Measurements from ENCODE around the gene CBL. TPM values are rescaled to one million over a fixed set of nuclear protein-coding genes. Genes with fewer than 3 reads are reported as not detected.

CBL gene
- polyA plus RNA-seq, 1 of the 3 experiments (the other 2 are of a cell fraction), result 9.5 TPM

DNA sequence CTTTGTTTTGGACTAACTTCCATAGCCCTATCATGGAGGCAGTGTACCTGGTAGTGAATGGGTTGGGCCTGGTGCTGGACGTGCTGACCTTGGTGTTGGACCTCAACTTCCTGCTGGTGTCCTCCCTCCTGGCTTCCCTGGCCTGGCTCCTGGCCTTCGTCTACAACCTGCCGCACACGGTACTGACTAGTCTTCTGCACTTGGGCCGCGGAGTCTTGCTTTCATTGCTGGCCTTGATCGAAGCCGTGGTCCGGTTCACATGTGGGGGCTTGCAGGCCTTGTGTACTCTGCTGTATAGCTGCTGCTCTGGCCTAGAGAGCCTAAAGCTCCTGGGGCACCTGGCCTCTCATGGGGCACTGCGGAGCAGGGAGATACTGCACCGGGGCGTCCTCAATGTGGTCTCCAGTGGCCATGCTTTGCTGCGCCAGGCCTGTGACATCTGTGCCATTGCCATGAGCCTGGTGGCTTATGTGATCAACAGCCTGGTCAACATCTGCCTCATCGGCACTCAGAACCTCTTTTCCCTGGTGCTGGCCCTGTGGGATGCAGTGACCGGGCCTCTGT, 129.0 kb downstream of the CBL start:
- peak overlapping the region in 1 of 2 experiments; percentile 48; a peak in 1 of 4 replicates for H3K27ac ChIP-seq (ENCODE audit: low read depth in 2 of 2, low read length in 1 of 2)
- no peak overlapping the region for H2AFZ ChIP-seq (ENCODE audit: low read depth)
- peaks cover 16 to 41% of the 10 kb centered on the region in 2 experiments; a peak in 3 of 4 replicates for H3K4me1 ChIP-seq (ENCODE audit: control insufficient read depth in 1 of 2, insufficient read depth in 2 of 2, low read depth in 1 of 2, low read length in 1 of 2)
- no peak for DNase-seq
- POLR2A ChIA-PET, result no interaction called here
- peak overlapping the region; percentile 73 for H3K9ac ChIP-seq
- H3K4me2 ChIP-seq, result peak overlapping the region; percentile 95
- CTCF ChIA-PET, result interaction anchor here (0.8 to 5.2 kb wide), 6 partner anchors 8 to 129 kb away, joined by 3 to 45 read pairs (median 6); partner anchors contain the start of gene CBL
- WGBS (ENCODE audit: low lambda C conversion rate), result 34% methylated on average over 9 of the region's 15 CpGs
- H3F3A ChIP-seq (replicated peaks; ENCODE audit: insufficient read depth), result peaks cover 6% of the 10 kb centered on the region
- peaks cover 0 to 12% of the 10 kb centered on the region in 2 experiments for H3K36me3 ChIP-seq (replicated peaks in 1 of 2; ENCODE audit: control insufficient read depth in 1 of 2, insufficient read depth in 2 of 2, low read length in 1 of 2)
- no peak for TF ChIP-seq FOXM1 (IDR thresholded peaks at IDR 0.05; ENCODE audit: low read depth)
- no peak for TF ChIP-seq RFX5 (IDR thresholded peaks at IDR 0.05; ENCODE audit: low read length)
- TF ChIP-seq RAD21 (IDR thresholded peaks at IDR 0.05; ENCODE audit: low read length), result no peak
- no peaks in the 10 kb centered on the region for H4K20me1 ChIP-seq (ENCODE audit: insufficient read depth)
- peaks cover 31% of the 10 kb centered on the region for H3K79me2 ChIP-seq (ENCODE audit: insufficient read depth)
- peak overlapping the region; percentile 84 to 96 for H3K4me3 ChIP-seq (ENCODE audit: low read depth in 2 of 2, low read length in 1 of 2)
- H3K27me3 ChIP-seq (ENCODE audit: insufficient read depth), result no peaks in the 10 kb centered on the region
- H3K9me2 ChIP-seq, result no peaks in the 10 kb centered on the region
- no peaks in the 10 kb centered on the region for H3K9me3 ChIP-seq

DNA sequence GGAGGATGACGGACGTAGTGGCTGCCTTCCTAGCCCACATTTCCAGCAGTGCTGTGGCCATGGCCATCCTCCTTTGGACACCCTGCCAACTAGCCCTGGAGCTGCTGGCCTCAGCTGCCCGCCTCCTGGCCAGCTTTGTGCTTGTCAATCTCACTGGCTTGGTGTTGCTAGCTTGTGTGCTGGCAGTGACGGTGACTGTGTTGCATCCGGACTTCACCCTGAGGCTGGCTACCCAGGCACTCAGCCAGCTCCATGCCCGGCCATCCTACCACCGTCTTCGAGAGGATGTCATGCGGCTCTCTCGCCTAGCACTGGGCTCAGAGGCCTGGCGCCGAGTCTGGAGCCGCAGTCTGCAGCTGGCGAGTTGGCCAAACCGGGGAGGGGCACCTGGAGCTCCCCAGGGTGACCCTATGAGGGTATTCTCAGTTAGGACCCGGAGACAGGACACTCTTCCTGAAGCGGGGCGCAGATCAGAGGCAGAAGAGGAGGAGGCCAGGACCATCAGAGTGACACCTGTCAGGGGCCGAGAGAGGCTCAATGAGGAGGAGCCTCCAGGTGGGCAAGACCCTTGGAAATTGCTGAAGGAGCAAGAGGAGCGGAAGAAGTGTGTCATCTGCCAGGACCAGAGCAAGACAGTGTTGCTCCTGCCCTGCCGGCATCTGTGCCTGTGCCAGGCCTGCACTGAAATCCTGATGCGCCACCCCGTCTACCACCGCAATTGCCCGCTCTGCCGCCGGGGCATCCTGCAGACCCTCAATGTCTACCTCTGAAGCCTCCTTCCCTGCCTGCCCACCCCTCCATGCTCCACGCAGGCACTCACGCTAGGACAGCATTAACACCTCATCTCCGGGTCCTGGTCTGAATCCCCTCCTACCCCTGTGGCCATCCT, 129.8 kb downstream of the CBL start:
- POLR2A ChIA-PET, result no interaction called here
- Histone ChIP-seq H3K79me2 (ENCODE audit: insufficient read depth) (peaks cover 31% of the 10 kb centered on the region), H2AFZ (ENCODE audit: low read depth) (no peak overlapping the region), H3K9me2 (no peaks in the 10 kb centered on the region), H3K9me3 (no peaks in the 10 kb centered on the region), H3K27ac (ENCODE audit: low read depth in 2 of 2, low read length in 1 of 2) (no peak overlapping the region), H3K9ac (no peak overlapping the region), H3F3A (replicated peaks; ENCODE audit: insufficient read depth) (peaks cover 6% of the 10 kb centered on the region), H3K4me1 (ENCODE audit: control insufficient read depth in 1 of 2, insufficient read depth in 2 of 2, low read depth in 1 of 2, low read length in 1 of 2) (peaks cover 16 to 41% of the 10 kb centered on the region in 2 experiments; a peak in 3 of 4 replicates), H3K4me2 (peak overlapping the region; percentile 95), H3K27me3 (ENCODE audit: insufficient read depth) (no peaks in the 10 kb centered on the region), H4K20me1 (ENCODE audit: insufficient read depth) (no peaks in the 10 kb centered on the region), H3K4me3 (ENCODE audit: low read depth in 2 of 2, low read length in 1 of 2) (peak overlapping the region; percentile 84 to 96), H3K36me3 (replicated peaks in 1 of 2; ENCODE audit: control insufficient read depth in 1 of 2, insufficient read depth in 2 of 2, low read length in 1 of 2) (peaks cover 0 to 12% of the 10 kb centered on the region in 2 experiments)
- TF ChIP-seq TEAD4 (IDR thresholded peaks at IDR 0.05; ENCODE audit: borderline replicate concordance, insufficient read depth) (no peak), FOXJ3 (CRISPR knock-in tag; IDR thresholded peaks at IDR 0.05) (no peak), TAF1 (IDR thresholded peaks at IDR 0.05; ENCODE audit: borderline replicate concordance, low read depth, low read length) (no peak), CTCF (IDR thresholded peaks at IDR 0.05) (no peak), ZBTB33 (IDR thresholded peaks at IDR 0.05; ENCODE audit: borderline replicate concordance, low read depth) (no peak), RAD21 (IDR thresholded peaks at IDR 0.05; ENCODE audit: low read length) (no peak), GABPA (IDR thresholded peaks at IDR 0.05; ENCODE audit: low read depth) (no peak), RXRA (IDR thresholded peaks at IDR 0.05; ENCODE audit: borderline replicate concordance, low read depth) (no peak), ELF1 (IDR thresholded peaks at IDR 0.05) (no peak), TCF12 (IDR thresholded peaks at IDR 0.05) (no peak), NRF1 (IDR thresholded peaks at IDR 0.05; ENCODE audit: low read depth, low read length) (no peak)
- CTCF ChIA-PET, result interaction anchor here (0.8 to 5.2 kb wide), 6 partner anchors 8 to 191 kb away, joined by 3 to 45 read pairs (median 7); partner anchors contain the start of gene CBL
- WGBS (ENCODE audit: low lambda C conversion rate), result 89% methylated on average over 16 of the region's 30 CpGs
- DNase-seq, result no peak
